ENCODE results near the gene MGAT4C.

- no peak for TF ChIP-seq POLR2A (IDR thresholded peaks at IDR 0.05)
- TF ChIP-seq POLR2AphosphoS5 (IDR thresholded peaks at IDR 0.05): no peak
- no peak for TF ChIP-seq CTCF (IDR thresholded peaks at IDR 0.05)
These were observed 57.3 kb downstream of the MGAT4C start for GRCh38 chr12:86198696-86199444.
